ENCODE measurements around the gene CSNK1G1.

Gene CSNK1G1

GRCh38 chr15:64185146-64185911 lies 170.6 kb downstream of the CSNK1G1 start:
- DNase-seq: no peak

DNA sequence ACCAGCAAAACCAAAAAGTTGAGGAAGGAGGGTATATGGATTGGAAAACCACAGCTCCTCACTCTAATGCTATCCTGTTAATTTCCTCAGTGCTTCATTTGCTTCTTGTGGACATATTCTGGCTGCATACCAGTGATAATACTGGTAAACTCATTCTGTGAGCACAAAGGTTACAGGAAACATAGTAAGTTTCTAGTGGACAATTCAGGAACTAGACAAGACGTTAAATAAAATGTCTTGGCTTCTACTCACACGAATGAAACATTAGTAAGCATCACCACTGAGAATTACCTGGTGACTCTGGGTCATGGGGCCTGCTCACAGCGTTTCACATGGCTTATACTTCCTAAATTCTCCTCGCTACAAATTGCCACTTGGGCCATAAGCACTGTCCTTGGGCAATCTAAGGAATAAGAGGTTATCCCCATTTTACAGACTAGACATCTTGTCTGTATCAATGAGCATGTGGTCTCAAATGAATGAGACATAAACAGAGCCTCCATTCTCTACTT lies 173.1 kb downstream of the CSNK1G1 start:
- DNase-seq: no peak

- no peak for DNase-seq
Measured at GRCh38 chr15:64180235-64180824, 175.6 kb downstream of the CSNK1G1 start.

DNA sequence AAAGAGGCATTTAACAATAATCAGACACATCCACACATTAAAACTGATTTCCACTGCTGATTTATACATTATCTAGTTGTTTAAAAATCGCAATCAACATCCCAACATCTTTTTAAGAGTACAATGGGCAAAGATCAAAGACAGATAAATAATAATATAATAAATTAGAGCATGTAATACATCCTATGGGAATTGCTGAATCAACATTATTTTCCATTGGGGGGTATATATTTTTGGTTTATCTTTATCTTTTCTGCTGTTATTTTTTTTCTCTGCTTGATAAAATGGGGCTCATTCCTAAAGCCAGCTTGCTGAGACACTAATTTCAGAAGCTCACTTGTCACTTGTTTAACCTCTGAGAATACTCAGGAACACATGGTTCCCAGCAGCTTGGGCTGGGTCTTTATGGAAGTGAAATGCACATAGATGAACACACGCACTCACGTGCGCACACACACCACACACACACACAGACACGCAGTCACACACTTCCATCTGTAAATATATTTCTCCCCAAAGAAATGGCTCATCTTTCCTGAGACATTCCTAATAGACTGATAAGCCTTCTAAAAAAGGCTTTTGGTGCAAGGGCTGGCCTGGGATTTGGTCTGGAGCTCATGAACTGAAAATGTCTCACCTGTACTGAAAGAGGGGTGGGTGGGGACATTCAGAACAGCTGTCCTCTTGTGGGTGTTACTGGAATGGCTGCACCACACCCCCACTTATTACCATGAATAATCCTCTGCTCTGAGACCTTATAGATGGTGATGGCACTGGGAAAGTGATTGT lies 189.7 kb downstream of the CSNK1G1 start:
- DNase-seq: no peak

- DNase-seq: no peak
Measured at GRCh38 chr15:64164436-64164835, 191.5 kb downstream of the CSNK1G1 start.

DNA sequence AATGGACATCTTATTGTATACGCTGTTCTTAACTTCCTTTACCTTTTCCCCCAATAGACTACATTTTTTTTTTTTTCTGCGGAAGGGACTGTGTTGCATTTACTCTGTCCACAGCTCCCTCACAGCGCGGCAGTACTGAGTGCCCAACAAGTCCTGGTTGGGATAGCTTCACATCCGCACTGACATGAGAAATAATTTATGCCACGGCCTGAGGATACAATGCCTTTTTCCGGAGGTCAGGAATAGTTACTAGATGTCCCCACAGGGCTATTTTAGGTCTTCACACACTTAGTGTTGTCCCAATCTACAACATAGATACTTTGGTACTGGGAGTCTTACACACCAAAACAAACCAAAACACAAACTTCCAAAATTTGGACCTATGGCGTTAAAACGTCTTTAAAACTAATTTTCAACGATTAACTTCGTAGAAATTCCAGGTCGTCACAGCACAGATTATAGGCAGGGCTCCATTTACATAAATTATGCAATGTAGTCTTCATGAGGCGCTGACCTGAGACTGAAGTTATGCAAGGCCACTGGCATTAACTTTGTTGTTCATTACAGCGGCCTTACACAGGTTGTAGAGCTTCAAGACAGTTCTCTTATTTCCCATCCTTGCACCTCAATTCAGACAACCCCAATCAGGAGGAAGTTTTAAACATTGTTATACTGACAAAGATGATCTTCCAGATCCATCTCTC lies 192.2 kb downstream of the CSNK1G1 start:
- DNase-seq: no peak

- DNase-seq: peak; percentile 100
Measured at GRCh38 chr15:64162869-64163658, 192.9 kb downstream of the CSNK1G1 start, which contains the start of gene PPIB. TSS of gene PPIB (minus strand) at chr15:64163022. CDS start at chr15:64162986, 36 bp downstream.

DNA sequence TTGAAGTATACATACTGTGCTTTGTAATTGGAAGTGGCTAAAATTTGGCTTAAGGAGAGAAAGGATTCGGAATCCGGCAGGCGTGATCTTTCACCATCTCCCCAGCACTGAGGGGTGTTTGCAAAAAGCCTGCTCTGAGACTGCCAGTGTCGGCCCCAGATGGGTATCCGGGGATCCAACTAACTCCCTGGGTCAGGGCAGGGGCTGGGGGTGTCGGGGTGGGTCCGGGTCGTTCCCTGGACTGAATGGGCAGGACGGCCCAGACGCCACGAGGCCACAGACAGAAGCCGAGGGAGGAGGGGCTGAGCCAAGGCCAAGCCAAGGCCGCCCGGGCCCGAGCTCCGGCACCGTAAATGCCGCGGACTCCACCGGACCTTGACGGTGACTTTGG lies 193.5 kb downstream of the CSNK1G1 start:
- no peak for DNase-seq

GRCh38 chr15:64161688-64162477 lies 194.1 kb downstream of the CSNK1G1 start:
- no peak for DNase-seq

DNA sequence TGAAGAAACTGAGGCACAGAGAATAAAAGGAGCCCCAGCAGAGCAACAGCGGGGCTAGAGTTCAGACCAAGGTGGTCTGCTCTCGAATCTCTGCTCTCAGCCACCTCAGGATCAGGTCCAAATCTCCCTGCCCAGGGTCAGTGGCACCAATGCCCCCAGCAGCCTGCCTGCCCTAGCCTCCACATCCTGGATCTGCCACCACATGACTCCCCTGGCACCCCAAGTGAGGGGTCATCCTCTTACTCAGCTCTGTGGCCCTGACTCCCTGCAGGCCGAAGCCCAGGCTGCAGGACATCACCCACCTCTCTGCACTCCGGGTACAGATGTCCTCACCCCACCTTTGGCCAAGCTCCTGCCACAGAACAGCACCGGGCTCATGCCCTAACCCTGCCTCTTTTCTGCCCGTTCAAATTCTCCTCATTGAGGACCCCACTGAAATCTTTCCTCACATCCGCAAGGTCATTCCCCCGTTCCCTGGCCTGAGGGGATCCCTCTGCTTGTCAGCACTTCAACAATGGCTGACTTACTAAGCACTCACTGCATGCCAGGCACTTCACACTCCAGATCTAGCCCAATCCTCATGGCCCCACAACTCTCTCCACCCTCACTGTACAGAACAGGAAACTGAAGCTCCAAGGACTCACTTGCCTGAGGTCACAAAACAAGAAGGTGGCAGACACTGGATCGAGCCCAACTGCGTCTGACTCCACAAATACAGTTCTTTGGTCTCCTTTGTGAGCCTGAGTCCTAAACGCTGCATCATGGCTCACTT lies 197.4 kb downstream of the CSNK1G1 start:
- DNase-seq: no peak

GRCh38 chr15:64157599-64158125 lies 198.3 kb downstream of the CSNK1G1 start:
- no peak for DNase-seq

- no peak for DNase-seq
Measured at GRCh38 chr15:64156652-64157331, 199.2 kb downstream of the CSNK1G1 start.

GRCh38 chr15:64155802-64156651 lies 199.9 kb downstream of the CSNK1G1 start:
- no peak for DNase-seq

DNA sequence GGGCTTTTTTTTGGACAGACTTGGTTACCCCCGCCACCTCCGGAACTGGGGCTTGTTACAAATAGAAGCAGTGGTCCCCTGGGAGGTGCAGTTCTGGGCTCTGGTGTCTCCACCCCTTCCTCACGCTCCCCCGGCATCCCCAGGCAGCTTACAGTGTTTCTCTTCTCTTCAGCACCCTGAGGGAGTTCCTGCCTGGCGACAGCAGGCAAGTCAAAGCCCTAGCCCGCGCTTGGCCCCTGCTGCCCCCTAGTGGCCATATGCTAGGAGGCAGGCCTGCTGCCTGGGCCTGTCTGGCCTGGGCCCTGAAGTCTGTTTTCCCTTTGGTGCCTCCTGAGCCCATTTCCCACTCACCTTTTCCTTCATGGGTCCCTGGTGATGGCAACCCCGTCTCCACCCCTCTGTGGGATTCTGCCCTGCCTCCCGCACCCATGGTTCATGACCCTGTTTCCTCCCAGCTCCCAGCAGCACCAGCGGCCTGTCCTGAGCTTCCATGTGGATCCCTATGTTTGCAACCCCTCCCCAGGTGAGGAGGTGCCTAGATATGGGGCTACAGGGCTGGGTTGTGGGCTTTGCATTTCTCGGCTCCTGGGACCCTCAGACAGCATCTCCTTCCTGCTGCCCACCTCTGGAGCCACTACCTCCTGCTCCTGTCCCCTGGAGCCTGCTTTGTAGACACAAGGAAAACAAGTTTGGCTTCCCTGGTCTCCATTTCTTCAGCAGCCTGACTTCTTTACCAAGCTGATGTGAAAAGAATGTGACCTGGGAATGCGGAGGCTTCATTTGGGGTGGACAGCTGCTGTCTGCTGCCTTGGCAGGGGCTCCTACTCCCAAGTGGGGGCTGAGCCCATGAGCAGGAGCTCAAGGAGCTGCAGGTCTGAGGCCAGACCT lies 202.2 kb downstream of the CSNK1G1 start:
- peak; percentile 82 for DNase-seq

GRCh38 chr15:64152507-64153387 lies 203.2 kb downstream of the CSNK1G1 start:
- peak; percentile 1 for DNase-seq

All from NCI-H226 (cell line).